Embryonic facial prominence (tissue), 1 donor: ENCODE data around the gene UCK1.
"Not testable (repeated sequence)": the region's sequence is repeated elsewhere in the genome, so short reads cannot be mapped to it uniquely, and the experiment has no call there.

Experiments used
- DNase-seq: peaks from one replicate; pipeline ENCODE4 v3.0.0-alpha.2; 2016; ENCODE audit errors: extremely low spot score

UCK1 gene

DNA sequence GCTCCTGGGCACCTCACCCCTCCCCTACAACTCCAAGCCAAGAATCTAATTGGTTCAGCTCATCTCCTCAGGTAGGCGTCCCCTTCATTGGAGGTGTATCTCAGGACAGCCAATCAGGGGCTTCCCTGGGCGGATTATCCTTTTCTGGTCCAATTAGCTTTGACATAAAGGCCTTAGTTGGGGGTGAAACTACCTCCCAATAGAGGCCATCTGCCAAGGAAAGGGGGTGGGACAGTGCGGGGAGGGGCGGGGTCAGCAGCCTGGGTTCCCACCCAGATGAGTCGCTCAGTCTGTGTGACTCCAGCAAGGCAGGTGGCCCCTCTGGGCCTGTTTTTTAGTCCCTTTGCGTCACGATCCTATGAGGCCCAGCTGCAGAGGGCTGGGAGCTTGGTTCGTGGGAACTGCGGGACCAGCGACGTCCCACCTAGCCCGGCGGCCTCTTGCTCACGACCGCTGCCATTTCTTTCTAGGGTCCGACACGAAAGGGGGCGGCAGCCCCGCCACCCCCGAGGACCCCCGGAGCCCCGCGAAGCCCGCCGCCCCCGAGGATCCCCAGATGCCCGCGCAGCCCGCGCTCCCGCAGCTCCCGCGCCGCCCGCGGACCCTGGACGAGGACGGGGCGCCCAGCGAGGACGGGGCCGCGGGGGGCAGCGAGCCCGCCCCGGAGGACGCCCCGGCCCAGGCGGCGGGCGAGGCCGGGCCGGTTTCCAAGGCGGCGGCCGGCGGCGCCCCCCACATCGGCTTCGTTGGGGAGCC is 23.2 kb upstream of the UCK1 start:
- DNase-seq: no peak

DNA sequence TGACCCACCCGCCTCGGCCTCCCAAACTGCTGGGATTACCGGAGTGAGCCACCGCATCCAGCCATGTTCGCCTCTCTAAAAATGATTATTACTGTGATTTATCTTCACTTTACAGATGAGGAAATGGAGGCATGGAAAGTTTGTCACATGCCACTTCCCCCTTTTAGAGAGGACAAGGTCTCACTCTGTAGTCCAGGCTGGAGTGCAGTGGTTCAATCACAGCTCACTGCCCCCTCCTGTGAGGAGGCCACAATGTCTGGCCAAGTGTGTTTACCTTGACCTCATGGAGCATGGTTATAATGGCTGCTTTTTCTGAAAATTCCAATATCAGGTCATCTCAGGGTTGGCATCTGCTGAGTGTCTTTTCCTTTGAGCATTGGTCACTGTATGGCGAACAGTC is 21.0 kb upstream of the UCK1 start:
- no peak for DNase-seq

DNA sequence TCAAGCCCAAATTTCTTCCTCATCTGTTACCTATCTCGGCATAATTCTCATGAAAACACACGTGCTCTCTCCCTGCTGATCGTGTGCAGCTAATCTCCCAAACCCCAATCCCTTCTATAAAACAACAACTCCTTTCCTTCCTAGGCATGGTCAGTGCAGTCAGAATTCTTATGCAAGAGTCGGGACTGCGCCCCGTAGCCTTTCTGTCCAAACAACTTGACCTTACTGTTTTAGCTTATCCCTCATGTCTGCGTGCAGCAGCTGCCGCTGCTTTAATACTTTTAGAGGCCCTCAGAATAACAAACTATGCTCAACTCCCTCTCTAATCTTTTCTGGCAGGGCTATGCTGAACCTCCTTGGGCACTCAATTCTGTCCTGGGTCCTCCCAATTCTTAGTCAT is 19.4 kb upstream of the UCK1 start:
- DNase-seq: not testable (repeated sequence)

DNA sequence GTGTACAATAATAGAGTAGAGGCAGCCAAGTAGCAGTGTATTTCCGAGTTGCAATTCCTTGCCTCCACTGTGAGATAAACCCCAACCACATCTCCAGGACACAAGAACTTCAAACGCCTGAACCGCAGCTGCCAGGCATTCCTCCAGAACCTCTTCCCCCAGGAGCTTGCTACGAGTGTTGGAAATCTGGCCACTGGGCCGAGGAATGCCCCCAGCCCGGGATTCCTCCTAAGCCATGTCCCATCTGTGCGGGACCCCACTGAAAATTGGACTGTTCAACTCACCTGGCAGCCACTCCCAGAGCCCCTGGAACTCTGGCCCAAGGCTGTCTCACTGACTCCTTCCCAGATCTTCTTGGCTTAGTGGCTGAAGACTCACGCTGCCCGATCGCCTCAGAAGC is 18.1 kb upstream of the UCK1 start:
- not testable (repeated sequence) for DNase-seq

DNA sequence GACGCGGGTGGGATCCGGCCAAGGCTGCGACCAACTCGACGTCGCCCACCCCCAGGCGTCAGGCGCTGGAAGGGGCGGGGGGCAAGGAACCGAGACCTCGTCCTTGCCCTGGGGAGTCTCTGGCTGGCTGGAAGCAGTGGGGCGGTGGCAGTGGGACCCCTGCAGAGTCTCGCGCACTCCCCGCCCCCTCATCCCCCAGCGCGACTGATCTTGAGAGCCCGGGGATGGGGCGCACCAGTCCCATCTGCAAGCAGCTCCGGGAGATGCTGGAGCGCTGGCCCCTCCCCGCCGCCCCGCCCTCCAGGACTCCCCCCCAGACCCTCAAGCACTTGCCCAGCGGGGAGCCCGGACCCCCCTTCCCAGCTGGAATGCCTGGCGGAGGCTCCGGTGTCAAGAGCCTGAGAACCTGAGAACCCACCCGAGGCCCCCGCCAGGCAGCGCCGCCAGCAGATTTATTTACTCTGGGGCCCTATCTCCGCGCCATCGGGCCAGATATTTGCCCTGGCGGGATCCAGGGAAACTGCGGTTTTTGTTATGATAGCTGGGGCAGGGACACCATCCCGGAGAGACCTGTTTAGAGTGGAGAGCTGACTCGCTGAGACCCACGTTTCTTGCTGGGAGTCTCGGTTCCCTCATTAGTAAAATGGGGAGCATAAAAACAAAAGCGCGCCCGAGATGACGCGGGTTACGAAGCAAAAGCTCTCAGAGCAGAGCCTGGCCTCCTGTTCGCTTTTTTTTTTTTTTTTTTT is 15.4 kb upstream of the UCK1 start:
- no peak for DNase-seq

DNA sequence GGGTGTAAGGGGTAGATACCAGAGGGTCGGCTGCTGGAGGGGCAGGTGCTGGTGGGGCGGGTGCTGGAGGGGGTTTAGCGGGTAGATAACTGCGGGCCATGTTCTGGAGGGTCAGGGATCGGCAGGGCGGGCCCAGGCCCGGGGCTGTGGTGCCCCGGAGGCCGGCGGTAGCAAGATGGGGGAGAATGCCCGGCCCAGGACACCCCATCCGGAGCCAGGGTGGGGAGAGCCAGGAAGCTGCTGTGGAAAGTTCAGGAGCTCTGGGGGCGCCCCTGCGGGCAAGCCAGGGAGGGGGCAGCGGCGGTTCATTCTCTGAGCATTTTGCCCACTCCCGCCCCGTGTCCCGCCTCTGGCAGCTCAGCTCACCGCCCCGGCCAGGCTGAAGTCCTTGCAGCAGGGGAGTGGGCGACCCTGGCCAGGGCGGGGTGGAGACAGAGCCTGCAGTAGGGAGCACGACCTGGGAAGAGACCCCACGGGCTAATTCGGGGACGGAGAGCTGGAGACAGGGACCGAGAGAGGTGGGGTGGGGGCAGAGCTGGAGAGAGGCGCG is 14.8 kb upstream of the UCK1 start:
- no peak for DNase-seq

DNA sequence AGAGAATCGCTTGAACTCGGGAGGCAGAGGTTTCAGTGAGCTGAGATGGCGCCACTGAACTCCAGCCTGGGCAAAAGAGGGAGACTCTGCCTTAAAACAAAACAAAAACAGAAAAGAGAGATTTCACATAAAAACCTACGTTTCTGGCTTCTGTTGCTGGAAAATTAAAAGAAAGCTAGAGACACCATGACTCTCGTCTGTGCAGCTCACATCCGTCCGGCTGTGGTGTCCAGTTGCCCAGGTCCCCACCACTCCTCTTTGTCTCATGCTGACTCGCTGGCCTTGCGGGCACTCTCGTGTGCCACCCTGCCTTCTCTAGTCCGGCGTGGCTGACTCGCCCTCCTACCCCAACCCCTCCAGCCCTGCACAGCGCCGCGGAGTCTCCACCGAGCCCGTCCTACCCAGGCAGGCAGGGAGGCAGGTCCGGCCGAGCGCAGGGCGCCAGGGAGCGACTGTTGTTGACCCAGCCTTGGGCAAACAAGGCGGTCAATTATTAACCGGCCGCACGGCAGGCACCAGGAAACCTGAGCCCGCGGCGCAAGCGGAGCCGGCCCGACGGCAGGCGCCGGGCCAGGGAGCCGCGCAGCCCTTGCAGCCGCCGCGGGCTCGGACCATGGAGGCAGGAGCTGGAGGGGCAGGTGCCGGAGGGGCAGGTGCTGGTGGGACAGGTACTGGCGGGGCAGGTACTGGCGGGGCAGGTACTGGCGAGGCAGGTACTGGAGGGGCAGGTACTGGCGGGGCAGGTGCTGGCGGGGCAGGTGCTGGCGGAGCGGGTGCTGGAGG is 14.1 kb upstream of the UCK1 start, which contains the start of gene PRRT1B:
TSS of gene PRRT1B (plus strand) at position 521 of the 783 bp plus-strand sequence. CDS start at position 614, 93 bp downstream.
- DNase-seq: no peak

DNA sequence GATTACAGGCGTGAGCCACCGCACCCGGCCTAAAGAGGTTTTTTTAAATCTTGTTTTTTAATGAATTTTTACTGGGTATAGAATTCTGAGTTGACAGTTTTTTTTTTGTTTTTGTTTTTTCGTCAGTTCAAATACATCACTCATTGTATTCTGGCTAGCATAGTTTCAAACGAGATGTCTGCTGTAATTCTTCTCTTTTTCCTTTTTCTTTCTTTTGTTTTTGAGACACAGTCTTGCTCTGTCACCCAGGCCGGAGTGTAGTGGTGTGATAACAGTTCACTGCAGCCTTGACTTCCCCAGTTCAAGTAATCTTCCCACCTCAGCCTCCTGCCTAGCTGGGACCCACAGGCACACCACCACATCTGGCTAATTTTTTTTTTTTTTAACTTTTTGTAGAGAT is 12.1 kb upstream of the UCK1 start:
- DNase-seq: no peak

DNA sequence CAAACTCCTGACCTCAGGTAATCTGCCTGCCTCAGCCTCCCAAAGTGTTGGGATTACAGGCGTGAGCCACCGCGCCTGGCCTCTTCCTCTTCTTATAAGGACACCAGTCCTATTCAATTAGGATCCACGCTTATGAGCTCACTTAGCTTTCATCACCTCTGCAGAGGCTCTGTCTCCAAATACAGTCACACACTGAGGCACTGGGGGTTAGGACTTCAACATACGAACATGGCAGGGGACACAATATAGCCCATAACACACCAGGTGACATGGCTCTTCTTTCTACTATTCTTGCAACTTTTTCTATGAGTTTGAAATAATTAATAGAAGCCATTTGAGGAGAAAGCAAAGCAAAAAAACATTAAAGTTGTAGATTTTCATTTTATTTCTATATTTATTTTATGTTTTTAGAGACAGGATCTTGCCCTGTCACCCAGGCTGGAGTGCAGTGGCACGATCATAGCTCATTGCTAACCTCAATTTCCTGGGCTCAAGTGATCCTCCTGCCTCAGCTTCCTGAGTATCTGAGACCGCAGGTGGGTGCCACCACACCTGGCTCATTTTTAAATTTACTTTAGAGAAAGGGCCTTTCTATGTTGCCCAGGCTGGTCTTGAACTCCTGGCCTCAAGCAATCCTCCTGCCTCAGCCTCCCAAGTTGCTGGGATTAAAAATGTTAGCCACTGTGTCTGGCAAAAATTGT is 8.3 kb upstream of the UCK1 start:
- no peak for DNase-seq

DNA sequence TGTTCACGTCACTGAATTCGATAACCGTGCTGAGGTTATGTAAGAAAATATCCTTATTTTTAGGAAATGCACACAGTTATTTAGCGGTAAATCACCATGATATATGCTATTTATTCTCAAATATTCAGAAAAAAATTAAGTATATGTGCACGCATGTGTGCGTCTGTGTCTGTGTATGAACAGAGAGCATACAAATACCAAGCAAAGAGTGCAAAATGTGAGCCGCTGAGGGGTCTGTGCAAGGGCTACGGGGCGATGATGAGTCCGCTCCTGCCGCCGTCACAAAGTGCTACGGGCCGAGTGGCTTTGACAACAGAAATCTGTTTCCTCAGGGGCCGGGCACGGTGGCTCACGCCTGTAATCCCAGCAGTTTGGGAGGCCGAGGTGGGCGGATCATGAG is 6.9 kb upstream of the UCK1 start:
- DNase-seq: no peak

DNA sequence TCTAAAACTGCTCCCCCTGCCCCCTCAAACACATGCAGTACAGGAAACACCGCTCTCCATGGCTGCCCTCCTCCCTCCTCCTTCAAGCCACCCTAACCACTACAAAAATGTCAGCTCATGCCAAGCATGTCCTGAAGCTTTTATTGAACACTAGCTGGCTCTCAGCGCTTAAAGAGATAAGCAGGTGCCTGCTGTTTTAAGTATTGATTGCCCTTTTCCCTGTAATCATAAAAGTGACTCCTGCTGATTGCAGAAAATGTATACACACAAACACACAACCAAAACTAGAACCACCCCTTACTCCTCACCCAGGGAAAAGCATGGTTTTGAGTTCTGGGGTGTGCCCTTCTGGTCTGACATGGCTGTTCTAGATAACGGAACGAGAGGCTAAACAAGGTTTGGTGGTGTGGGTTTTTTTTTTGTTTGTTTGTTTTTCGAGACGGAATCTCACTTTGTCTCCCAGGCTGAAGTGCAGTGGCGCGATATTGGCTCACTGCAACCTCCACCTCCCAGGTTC is 3.7 kb upstream of the UCK1 start:
- DNase-seq: no peak

DNA sequence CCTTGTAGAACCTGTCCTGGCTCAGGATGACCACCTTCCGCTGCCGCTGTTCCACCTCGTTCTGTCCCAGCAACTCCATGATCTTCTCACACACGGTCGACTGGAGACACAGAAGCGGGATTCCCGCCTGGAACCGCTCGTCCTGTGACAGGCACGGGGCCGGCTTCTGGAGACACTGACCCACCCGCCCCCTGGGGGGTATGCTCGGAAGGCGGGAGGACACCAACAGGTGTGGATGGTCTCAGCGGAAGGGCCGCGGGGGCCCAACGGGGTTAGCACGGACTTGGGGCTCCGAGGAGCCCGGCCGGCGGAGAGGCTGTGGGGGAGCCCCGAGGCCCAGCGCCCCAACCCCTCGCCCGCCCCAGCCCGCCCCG is 530 bp downstream of the UCK1 start:
- DNase-seq: no peak

DNA sequence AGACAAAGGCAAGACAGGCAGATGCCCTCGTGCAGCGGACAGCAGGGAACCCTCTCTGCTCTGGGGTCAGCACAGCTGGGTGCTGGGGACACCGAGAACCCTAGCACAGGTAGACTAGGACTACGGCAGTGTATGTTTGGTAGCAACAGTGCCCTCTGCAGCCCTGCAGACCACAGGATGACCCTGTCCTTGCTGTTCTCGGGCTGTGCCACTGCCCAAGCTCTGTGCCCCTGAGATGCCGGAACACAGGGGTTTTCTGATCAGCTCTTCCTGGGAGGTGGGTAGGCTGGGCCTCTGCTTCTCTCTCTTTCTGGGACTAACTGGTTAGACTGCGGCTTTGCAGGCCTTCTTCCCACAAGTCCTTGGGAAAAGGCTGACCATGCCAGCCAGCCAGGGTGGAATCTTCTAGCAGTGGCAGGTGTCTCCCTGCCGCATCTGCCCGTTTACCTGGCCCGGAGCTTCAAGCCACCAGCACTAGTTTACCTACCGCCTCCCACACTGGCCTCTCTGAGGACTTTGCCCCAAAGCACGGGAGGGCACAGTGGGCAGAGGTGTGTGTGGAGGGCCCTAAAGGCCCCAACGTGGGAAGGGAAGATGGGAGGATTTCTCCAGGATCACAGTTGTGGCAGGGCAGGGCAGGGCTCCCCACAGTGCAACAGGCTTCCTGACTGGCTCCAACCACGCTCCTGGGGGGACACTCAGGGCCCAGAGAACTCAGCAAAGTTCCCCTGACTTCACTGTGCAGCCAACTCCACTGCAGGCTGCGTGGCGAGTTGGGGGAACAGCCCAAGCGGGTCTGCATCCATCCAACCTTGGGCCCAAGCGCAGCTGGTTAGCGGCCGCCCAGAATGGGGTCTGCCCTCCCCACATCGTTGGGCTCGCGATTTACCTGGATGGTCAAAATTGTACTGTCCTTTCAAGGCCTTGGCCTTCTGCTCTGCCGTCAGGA is 1.2 kb downstream of the UCK1 start:
- DNase-seq: no peak

DNA sequence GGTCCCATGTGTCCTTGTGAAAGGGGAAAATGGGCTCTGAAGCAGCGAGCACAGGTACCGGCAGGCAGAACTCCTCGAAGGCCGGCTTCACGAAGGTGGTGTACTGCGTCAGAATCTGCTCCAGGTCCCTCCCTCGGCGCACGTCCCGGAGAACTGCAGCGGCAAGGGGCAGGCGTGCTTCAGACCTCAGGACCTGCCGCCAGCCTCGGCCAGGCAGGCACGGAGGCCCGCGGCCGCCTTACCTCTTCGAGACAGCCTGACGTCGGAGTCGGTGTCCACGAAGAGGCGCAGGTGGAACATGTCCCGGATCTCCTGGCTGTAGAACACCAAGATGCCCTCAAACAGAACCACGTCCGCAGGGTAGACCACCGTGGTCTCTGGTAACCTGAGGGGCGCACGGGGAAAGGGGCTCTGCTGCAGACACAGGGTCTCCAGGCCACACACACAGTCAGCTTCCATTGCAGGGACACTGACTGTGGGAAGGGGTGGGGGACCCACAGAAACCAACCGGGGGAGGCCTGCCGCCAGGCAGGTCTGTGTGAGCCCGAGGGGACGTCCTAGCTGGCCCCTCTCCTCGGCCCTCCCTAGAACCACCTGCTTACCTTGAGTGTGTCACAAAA is 2.1 kb downstream of the UCK1 start:
- no peak for DNase-seq

DNA sequence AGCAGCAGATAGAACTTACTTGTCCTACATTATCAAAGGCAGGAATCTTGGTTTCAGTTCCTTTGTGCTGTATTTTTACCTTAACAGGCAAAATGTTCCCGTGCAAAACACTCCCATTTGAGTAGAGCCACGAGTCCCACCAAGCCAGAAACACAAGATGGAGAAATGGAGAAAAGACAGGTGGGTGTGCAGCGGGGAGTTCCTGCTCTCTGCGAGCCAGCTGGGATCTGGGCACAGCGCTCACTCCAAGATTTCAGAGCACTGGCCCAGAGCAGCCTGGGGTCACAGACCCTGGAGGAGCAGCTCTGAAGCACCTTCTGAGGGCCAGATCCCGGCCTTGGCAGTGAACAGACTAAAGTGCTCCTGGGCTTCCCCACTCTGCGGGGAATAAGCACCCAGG is 2.9 kb downstream of the UCK1 start:
- DNase-seq: no peak

DNA sequence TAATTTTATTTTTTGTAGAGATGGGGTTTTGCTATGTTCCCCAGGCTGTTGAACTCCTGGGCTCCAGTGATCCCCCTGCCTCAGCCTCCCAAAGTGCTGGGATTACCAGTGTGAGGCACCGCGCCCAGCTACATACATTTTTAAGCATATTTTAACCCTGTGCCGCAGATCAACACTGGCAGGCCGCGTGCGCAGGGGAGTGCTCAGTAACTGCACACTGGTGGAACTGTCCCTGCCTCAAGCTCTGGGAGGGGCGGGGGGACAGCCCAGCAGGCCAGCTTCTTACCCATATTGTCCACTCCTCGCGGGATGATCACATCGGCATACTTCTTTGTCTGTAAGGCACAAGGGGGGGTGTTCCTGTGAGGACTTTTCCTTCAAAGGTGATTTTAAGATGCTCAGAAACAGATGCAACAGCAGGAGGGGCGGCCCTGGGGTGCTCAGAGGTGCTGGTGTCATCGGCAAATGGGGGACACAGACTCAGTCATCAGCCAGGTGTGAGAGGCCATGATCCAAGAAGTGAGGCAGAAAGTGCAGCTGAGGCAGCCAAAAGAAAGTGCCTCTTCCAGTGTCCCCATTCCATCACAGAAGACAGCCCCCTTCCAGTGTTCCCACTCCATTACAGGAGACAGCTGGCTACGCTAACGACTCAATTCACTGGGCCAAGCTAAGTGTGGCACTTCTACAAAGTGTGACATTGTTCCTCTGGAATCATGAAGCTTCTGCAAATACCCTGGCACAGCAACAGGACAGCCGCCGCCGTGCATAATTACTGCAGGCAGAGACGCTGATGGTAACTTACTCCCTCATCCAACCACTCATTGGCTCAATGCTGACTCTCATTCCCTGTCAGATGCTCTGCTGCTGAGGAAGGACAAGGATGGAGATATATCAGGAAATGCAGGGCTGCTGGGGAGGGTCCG is 5.2 kb downstream of the UCK1 start:
- no peak for DNase-seq

DNA sequence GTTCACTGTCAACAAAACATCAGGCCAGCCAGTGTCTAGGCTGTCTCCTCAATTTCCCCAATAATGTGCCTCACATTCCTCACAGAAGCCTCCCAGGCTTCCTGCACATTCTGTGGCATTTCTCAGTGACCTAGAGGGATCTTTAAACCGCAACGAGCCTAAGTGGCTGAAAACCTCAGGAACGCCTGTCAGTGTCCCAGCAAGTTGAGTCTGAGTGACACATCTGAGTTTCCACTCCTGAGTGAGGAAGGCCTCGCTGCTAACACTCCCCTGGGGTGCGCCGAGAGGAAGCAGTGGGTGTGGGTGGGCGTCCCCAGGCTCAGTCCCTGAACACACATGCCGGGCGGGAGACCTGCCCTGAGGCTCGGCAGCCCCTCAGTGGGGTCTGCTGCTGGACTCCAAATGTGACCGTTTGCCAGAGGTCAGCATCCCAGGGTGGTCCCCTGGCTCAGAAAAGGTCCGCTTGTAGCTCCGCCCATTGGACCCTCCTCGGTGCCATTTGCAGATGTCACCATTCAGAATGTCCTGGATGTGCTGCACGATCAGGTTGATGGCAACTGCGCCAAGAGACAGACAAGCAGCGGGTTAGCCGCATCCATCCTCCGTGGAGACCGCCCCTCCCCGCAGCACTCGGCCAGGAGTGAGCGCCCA is 6.3 kb downstream of the UCK1 start:
- no peak for DNase-seq
